NCI-H146 (cell line): Measurements from ENCODE around the gene TRO.
A peak's percentile ranks its signal among the peaks of the same experiment; 100 is the strongest.

Experiments
- DNase-seq: peaks from one replicate; lab custom pipeline; 2025; lab: John Stamatoyannopoulos, UW

TRO gene

GRCh38 chrX:54920610-54921426, at the start of gene TRO:
Gene TRO (plus strand): TSS chrX:54920824. CDS start chrX:54922247, 1,423 bp downstream.
- DNase-seq: peak; percentile 38

DNA sequence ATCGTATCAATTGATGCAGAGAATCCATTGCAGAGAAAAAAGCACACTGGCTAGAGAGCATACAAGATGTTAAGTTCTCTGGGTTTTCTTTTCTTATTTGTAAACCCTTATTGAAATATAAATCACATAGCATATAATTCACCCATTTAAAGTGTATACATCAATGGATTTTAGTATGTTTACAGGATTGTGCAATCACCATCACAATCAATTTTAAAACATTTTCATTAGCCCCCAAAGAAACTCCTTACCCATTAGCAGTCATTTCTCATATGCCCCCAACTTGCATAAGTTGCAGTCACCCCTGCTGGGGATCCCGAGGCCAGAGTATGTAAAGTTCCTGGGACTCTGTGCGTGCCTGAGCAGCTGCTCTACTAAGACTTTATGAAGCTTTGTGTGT, 34.9 kb upstream of the TRO start:
- no peak for DNase-seq

- DNase-seq: peak; percentile 14
These were observed 29.1 kb upstream of the TRO start for GRCh38 chrX:54891573-54891972.

GRCh38 chrX:54894159-54894558, 26.5 kb upstream of the TRO start:
- no peak for DNase-seq

DNA sequence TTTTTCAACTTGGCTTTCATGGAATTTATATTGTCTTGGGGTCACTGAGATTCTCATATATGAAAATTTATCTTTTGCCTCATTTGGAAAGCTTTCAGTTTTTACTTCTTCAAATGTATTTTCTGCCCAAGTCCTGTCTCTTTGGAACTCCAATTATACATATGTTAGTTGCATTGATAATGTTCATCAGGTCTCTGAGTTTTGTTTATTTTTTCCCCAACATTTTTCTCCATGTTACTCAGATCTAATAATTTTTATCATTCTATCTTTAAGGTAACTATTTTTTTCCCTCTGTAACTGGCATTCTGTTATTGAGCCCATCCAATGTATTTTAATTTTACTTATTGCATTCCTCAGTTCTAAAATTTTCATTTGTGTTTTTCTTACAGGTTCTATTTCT, 10.7 kb upstream of the TRO start:
- no peak for DNase-seq

GRCh38 chrX:54921427-54922021, 900 bp downstream of the TRO start:
- DNase-seq: peak; percentile 86

GRCh38 chrX:54922547-54922946, 1.9 kb downstream of the TRO start:
- no peak for DNase-seq

DNA sequence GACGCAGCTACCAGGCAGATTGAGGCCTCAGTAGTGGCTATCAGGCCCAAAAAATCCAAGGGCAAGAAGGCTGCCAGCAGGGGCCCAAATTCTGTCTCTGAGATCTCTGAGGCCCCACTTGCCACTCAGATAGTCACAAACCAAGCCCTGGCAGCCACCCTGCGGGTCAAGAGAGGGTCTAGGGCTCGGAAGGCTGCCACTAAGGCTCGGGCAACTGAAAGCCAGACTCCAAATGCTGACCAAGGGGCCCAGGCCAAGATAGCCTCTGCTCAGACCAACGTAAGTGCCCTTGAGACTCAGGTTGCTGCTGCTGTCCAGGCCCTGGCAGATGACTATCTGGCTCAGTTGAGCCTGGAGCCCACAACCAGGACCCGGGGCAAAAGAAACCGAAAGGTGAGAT, 2.8 kb downstream of the TRO start:
- DNase-seq: no peak

DNA sequence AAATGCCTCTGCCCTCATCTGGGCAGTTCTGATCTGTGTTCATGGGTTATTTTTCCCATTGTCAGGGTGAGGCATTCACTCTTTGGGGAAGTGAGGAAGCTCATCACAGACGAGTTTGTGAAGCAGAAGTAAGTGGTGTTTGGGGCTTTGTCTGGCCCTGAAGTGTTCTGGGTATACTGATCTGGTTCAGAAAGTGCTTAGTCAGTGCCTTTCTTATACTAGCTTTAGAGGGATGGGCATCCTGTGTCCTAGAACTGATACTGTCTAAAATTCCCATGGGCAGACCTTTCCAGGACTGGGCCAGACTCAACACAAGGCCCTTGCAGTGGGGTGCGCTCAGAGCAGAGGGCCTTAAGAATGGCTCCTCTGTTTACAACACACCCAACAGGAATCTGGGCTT, 6.4 kb downstream of the TRO start:
- no peak for DNase-seq

DNA sequence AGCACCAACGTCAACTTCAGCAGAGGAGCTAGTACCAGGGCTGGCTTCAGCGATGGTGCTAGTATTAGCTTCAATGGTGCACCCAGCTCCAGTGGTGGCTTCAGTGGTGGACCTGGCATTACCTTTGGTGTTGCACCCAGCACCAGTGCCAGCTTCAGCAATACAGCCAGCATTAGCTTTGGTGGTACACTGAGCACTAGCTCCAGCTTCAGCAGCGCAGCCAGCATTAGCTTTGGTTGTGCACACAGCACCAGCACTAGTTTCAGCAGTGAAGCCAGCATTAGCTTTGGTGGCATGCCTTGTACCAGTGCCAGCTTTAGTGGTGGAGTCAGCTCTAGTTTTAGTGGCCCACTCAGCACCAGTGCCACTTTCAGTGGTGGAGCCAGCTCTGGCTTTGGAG, 8.3 kb downstream of the TRO start:
- no peak for DNase-seq

GRCh38 chrX:54930291-54931049, 9.8 kb downstream of the TRO start:
- no peak for DNase-seq

- DNase-seq: no peak
These were observed 10.5 kb downstream of the TRO start for GRCh38 chrX:54931107-54931506.

DNA sequence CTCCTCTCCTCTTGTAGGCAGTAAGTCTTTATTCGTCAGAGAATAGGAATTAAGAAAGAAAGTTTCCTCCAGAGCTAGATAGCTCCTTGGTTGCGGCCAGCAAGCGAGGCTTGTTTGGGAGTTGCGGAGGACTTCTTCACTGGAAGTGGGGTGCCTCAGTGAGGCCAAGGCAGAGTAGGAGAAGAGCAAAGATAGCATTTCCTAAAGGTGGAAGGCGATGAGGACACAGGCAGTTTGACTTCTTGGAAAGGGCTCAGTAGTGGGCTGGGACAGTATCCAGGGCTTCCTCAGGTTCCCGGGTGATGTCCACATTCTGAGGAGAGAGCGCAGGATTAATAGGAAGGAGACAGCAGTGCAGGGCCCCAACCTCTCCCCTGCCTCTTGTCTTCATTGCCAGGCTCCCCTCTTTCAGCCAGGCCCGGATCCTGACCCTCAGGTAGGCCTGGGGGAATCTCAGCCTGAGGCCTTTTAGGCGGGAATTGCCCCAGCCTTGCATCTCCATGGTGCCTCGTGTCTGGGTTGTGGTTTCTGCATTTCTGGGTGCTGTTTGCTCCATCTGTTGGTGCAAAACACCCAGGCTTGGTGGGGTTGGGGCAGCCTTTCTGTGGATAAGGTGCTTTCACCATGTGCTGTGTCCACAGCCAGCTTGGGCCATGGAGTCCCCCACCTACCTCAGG, 12.7 kb downstream of the TRO start:
- no peak for DNase-seq

DNA sequence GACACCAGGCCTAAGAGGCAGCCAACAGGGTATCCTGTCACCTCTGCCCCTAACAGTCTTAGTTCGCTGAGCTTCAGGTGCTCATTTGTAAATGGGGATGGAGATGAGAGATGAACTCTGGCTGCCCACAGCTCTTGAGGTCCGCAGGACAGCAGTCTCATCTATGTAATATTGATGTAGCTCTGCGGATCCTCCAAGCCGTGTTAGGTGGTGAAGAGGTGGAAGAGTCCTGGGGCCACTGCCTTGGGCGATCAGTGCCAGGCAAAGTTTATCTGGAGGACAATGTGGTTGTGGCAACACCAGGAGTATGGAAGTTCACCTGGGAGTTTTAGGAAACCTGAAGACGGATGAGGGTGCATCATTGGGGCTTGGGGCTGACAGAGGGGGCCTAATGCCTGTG, 13.4 kb downstream of the TRO start:
- DNase-seq: no peak

DNA sequence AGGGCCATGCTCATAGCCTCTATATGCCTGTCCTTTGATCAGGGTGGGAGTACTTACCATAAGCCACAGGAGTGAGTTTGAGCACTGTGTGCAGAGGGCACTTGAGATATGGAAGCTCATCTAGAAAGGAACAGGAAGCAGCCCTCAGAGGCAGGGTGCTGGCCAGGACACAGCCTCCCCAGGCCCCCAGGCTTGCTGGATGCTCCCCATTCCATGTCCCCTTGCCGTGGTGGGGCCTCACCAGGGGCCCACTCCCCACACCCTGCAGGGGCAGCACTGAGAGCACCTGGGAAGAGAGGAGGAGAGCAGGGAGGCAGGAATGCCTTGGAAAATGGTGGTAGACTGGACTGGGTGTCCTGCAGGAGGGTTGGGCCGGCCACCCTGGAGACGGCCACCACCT, 14.3 kb downstream of the TRO start:
- no peak for DNase-seq

GRCh38 chrX:54935306-54935705, 14.7 kb downstream of the TRO start:
- DNase-seq: no peak

GRCh38 chrX:54937416-54937815, 16.8 kb downstream of the TRO start:
- no peak for DNase-seq

- no peak for DNase-seq
These were observed 24.2 kb downstream of the TRO start for GRCh38 chrX:54944816-54945215.

DNA sequence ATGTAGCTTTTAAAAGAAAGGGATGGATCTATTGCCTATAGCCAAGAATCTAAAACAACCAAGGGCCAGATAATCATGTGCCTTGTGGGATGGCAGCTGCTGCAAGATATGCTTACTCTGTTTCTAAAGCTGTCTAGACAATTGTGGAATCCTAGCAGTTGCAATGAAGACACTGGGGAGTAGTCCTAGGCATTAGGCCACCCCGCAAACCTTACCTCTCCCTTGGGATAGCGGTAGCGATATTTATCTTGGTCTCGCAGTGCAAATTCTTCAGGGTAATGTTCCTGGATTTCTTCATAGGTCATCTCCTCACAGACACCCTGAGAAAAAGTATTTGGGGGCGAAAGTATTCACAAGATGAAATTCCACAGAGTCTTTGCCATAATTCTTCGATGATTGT, 24.6 kb downstream of the TRO start:
- no peak for DNase-seq

- peak; percentile 96 for DNase-seq
These were observed 30.2 kb downstream of the TRO start for GRCh38 chrX:54950730-54951375.

DNA sequence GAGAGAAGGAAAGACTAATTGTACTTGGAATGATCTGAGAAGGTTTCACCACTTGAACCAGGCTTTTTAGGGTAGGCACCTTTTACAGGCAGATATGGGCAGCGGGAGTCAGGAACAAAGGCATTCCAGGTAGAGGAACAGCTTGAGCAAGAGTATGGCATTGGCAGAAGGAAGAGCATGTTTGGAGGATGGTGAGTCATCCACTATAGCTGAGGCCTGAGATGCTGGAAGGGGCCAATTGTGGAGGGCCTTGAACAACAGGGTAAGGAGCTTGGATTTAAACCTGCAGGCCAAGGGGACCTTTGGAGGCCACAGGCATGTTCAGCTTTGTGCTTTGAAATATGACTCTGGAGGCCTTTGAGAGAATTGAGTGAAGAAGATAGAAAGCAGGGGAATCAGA, 41.1 kb downstream of the TRO start:
- DNase-seq: no peak
